RWPE2 (cell line): Measurements from ENCODE around the gene PRPF19.

ENCODE experiments used
- ATAC-seq: fragments of 200-7000 bp; cut with Tn5 transposase; 3 replicates; pipeline ENCODE4 v1.9.1; 2021; ENCODE audit warnings: low read depth
- DNase-seq: peaks from one replicate; pipeline ENCODE4 v3.0.0-alpha.2; 2020; ENCODE audit warnings: low spot score
- H3K27ac ChIP-seq: fragments of 450-650 bp; 2 replicates; pipeline ENCODE4 v1.5.1; 2017; ENCODE audit warnings: mild to moderate bottlenecking; ENCODE audit not compliant: poor library complexity, severe bottlenecking
- H3K27me3 ChIP-seq: fragments of 250-450 bp; sonication (Bioruptor Pico); 2 replicates; pipeline ENCODE4 v1.5.1; 2021; ENCODE audit warnings: mild to moderate bottlenecking, moderate library complexity; ENCODE audit not compliant: insufficient read depth, poor library complexity, severe bottlenecking
- H3K36me3 ChIP-seq: fragments of 250-450 bp; sonication (Bioruptor Pico); 2 replicates; pipeline ENCODE4 v1.5.1; 2020; ENCODE audit warnings: low read depth, mild to moderate bottlenecking, moderate library complexity
- H3K4me1 ChIP-seq: fragments of 250-450 bp; sonication (Bioruptor Pico); 2 replicates; pipeline ENCODE4 v1.5.1; 2021; ENCODE audit warnings: mild to moderate bottlenecking, moderate library complexity; ENCODE audit not compliant: insufficient read depth, poor library complexity, severe bottlenecking
- H3K4me3 ChIP-seq: fragments of 250-450 bp; sonication (Bioruptor Pico); 2 replicates; pipeline ENCODE4 v1.5.1; 2021; ENCODE audit warnings: mild to moderate bottlenecking, moderate library complexity; ENCODE audit not compliant: severe bottlenecking
- H3K9me3 ChIP-seq: fragments of 250-450 bp; sonication (Bioruptor Pico); 2 replicates; pipeline ENCODE4 v1.5.1; 2021; ENCODE audit warnings: mild to moderate bottlenecking, moderate library complexity; ENCODE audit not compliant: severe bottlenecking
- TF ChIP-seq, protein P1 (sequence below): fragments of 450-650 bp; IDR thresholded peaks from one replicate; pipeline ENCODE4 v1.5.1; 2017; ENCODE audit warnings: mild to moderate bottlenecking, moderate library complexity; ENCODE audit not compliant: poor library complexity, severe bottlenecking

Gene PRPF19

DNA sequence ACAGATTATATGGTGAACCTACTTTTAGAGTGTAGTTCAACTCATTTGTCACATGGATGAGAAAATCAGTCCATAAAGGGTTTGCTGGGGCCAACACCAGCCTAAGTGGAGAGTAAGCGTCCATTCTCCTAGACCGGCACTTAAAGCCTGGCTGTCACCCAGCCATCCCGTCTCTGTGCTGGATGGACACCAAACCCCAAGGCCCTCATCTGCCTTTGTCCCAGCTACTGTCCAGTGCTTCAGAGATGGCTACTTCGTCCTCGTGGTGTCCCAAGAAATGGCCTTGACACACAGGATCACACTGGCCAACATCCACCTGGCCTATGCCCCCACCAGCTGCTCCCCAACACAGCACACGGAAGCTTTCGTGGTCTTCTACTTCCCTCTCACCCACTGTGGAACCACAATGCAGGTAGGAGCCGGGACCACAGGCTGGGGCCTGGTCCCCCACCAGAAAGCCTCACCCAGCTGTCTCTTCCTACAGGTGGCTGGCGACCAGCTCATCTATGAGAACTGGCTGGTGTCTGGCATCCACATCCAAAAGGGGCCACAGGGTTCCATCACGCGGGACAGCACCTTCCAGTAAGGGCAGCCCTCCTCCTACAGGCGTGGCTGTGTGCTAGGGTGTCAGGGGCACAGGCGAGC, 35.5 kb downstream of the PRPF19 start:
- Histone ChIP-seq H3K27me3 (no peaks in the 10 kb centered on the region), H3K9me3 (no peaks in the 10 kb centered on the region), H3K4me1 (no peaks in the 10 kb centered on the region), H3K4me3 (no peak overlapping the region), H3K27ac (no peak overlapping the region), H3K36me3 (no peaks in the 10 kb centered on the region)
- TF ChIP-seq, protein P1, sequence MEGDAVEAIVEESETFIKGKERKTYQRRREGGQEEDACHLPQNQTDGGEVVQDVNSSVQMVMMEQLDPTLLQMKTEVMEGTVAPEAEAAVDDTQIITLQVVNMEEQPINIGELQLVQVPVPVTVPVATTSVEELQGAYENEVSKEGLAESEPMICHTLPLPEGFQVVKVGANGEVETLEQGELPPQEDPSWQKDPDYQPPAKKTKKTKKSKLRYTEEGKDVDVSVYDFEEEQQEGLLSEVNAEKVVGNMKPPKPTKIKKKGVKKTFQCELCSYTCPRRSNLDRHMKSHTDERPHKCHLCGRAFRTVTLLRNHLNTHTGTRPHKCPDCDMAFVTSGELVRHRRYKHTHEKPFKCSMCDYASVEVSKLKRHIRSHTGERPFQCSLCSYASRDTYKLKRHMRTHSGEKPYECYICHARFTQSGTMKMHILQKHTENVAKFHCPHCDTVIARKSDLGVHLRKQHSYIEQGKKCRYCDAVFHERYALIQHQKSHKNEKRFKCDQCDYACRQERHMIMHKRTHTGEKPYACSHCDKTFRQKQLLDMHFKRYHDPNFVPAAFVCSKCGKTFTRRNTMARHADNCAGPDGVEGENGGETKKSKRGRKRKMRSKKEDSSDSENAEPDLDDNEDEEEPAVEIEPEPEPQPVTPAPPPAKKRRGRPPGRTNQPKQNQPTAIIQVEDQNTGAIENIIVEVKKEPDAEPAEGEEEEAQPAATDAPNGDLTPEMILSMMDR, result no peak
- no peak for ATAC-seq
- DNase-seq, result no peak

DNA sequence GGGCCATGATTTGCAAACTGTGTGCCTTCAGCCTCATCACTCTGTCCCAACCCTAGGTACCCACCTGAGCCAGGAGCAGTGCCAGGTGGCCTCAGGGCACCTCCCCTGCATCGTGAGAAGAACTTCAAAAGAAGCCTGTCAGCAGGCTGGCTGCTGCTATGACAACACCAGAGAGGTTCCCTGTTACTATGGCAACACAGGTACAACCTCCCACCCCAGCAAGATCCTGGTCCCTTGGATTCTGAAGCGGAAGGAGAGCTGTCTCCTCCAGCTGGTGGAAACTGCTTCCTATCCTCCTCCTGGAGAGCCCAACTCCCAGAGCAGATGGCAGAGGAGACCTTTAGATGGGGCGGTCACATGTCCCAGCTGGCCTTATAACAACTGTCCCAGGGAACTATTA, 36.1 kb downstream of the PRPF19 start:
- no peaks in the 10 kb centered on the region for H3K9me3 ChIP-seq
- H3K4me3 ChIP-seq, result no peak overlapping the region
- no peak for DNase-seq
- H3K27ac ChIP-seq, result no peak overlapping the region
- no peaks in the 10 kb centered on the region for H3K36me3 ChIP-seq
- H3K4me1 ChIP-seq, result no peaks in the 10 kb centered on the region
- no peak for ATAC-seq
- TF ChIP-seq, protein P1, result no peak
- no peaks in the 10 kb centered on the region for H3K27me3 ChIP-seq

DNA sequence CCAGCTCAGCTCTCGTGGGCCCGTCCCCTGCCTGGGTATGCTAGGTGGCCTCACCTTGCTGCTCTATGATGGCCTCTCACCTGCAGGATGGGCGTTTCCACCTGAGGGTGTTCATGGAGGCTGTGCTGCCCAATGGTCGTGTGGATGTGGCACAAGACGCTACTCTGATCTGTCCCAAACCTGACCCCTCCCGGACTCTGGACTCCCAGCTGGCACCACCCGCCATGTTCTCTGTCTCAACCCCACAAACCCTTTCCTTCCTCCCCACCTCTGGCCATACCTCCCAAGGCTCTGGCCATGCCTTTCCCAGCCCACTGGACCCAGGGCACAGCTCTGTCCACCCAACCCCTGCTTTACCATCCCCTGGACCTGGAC, 36.9 kb downstream of the PRPF19 start:
- ATAC-seq, result no peak
- H3K4me3 ChIP-seq, result no peak overlapping the region
- no peaks in the 10 kb centered on the region for H3K9me3 ChIP-seq
- DNase-seq, result no peak
- H3K36me3 ChIP-seq, result no peaks in the 10 kb centered on the region
- no peak overlapping the region for H3K27ac ChIP-seq
- H3K27me3 ChIP-seq, result no peaks in the 10 kb centered on the region
- TF ChIP-seq, protein P1, result no peak
- H3K4me1 ChIP-seq, result no peaks in the 10 kb centered on the region

DNA sequence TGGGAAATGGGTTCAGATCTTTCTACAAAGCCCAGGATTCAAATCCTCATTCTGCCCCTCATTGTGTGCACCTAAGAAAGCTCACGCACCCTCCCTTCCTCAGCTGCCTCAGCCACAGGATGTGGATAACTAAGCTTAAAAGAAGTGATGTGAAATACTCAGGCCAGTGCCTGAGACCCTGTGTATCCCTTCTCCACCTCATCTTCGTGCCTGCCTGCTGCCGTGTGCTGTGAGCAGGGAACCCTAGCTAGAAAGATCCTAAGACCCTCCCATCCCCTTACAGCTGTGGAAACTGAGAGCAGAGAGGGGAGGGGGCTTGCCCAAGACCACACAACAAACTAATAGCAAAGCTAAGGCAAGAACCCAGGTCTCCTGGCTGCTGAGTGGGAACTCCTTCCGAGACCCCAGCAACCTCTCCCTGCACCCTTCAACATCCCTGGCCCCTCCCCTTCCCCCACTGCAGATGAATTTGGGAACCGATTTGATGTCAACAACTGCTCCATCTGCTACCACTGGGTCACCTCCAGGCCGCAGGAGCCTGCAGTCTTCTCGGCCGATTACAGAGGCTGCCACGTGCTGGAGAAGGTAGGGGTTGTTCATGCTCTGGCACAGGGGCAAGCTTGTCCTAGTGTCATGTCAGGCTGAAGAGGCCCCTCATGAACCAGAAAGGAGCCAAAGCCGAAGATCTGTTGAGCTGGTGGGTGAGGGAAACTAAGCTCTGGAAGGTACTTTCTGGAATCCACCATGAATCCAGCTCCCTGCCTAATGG, 37.5 kb downstream of the PRPF19 start:
- TF ChIP-seq, protein P1, result no peak
- no peaks in the 10 kb centered on the region for H3K4me1 ChIP-seq
- no peak for DNase-seq
- no peak overlapping the region for H3K4me3 ChIP-seq
- no peak overlapping the region for H3K27ac ChIP-seq
- H3K36me3 ChIP-seq, result no peaks in the 10 kb centered on the region
- ATAC-seq, result no peak
- H3K27me3 ChIP-seq, result no peaks in the 10 kb centered on the region
- H3K9me3 ChIP-seq, result no peaks in the 10 kb centered on the region
